AG10803 (cell line): ENCODE measurements around the gene BAK1.
A peak's percentile ranks its signal among the peaks of the same experiment; 100 is the strongest.

Experiments used
- DNase-seq: peaks from one replicate; pipeline ENCODE4 v3.0.0; 2010; ENCODE audit warnings: low read depth
- H3K4me3 ChIP-seq: 2 replicates; pipeline ENCODE4 v1.5.1; 2011; ENCODE audit warnings: mild to moderate bottlenecking, low read length, control low read depth
- CTCF ChIP-seq: conservative IDR thresholded peaks from 2 replicates; pipeline ENCODE4 v1.5.1; 2011; ENCODE audit warnings: mild to moderate bottlenecking, low read length, control low read depth, inconsistent platforms

Gene BAK1

GRCh38 chr6:33591424-33592032 lies 11.5 kb upstream of the BAK1 start:
- H3K4me3 ChIP-seq, result no peak overlapping the region
- DNase-seq, result no peak
- no peak for TF ChIP-seq CTCF

DNA sequence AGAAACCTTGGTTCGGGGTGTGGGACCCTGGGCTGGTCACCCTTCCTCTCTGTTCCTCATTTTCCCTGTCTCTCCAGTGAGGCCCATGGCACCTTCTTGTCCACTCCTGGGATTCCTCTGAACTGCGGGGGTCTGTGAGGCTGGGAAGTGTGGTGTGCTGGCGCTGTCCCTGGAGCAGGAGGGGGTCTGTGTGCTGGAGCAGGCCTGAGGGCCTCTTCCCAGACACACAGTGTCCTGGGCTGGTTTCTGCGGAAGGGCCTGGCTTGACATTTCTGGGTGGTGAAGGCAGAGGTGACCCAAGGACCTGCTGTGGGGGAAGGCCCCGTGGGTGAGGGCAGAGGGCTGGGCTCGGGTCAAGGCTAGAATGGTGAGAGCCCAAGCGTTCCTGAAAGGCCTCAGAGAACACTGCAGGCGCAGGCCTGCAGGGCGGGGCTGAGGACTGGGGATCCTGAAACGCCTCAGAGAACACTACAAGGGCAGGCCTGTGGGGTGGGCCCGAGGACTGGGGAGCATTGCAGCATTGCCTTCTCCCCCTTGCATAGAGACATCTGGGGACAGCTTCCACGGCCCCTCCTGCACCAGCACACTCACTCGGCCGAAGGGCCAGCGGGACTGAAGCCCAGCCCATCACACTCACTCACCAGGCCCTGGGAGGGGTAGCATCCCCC lies 10.6 kb upstream of the BAK1 start:
- H3K4me3 ChIP-seq, result no peak overlapping the region
- peak; percentile 39 for DNase-seq
- TF ChIP-seq CTCF, result 0 out of 2 replicates have a peak, but pooled peaks have one; percentile 15

- H3K4me3 ChIP-seq, result no peak overlapping the region
- peak; percentile 95 for TF ChIP-seq CTCF
- DNase-seq, result peak; percentile 80
Measured at GRCh38 chr6:33589731-33590530, 9.9 kb upstream of the BAK1 start.

DNA sequence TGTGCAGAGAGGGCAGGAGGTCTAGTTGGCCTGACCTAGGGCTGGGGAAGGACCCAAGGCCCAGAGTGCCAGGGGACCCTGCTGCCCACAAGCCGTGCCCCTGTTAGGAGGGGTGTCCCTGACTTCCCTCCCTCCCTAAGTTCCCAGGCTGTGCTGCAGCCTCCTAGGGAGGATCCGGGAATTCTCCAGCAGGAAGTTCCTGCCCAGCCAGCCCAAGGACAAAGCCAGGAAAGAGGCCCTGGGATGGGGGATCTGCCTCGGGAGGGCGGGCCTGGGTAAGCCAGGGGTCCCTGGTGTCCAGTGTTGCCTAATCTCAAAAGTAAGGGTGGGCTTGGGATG lies 9.3 kb upstream of the BAK1 start:
- DNase-seq, result no peak
- no peak overlapping the region for H3K4me3 ChIP-seq
- TF ChIP-seq CTCF, result no peak

GRCh38 chr6:33588894-33589293 lies 8.8 kb upstream of the BAK1 start:
- H3K4me3 ChIP-seq, result no peak overlapping the region
- no peak for DNase-seq
- no peak for TF ChIP-seq CTCF

- H3K4me3 ChIP-seq, result no peak overlapping the region
- DNase-seq, result no peak
- TF ChIP-seq CTCF, result no peak
Measured at GRCh38 chr6:33587529-33587928, 7.5 kb upstream of the BAK1 start.

- no peak for DNase-seq
- H3K4me3 ChIP-seq, result no peak overlapping the region
- no peak for TF ChIP-seq CTCF
Measured at GRCh38 chr6:33586108-33586640, 6.1 kb upstream of the BAK1 start.
